Nephron (organoid): Measurements from ENCODE around the gene PCDHAC2.
A peak's percentile ranks its signal among the peaks of the same experiment; 100 is the strongest.

ENCODE experiments used
- H3K27ac Mint-ChIP-seq, 3 experiments: 2 replicates each; pipeline ENCODE4 v1.8.0; 2020; ENCODE audit warnings: mixed read lengths in 3 of 3, mild to moderate bottlenecking in 2 of 3, moderate library complexity in 1 of 3
- H3K27me3 Mint-ChIP-seq: 2 replicates; pipeline ENCODE4 v1.8.0; 2021; ENCODE audit warnings: low read depth, mild to moderate bottlenecking, moderate library complexity, mixed read lengths
- H3K36me3 Mint-ChIP-seq: 2 replicates; pipeline ENCODE4 v1.8.0; 2020; ENCODE audit warnings: low read depth, mixed read lengths
- H3K4me1 Mint-ChIP-seq: 2 replicates; pipeline ENCODE4 v1.8.0; 2020; ENCODE audit warnings: mixed read lengths
- H3K4me3 Mint-ChIP-seq, 3 experiments: 2 replicates each; pipeline ENCODE4 v1.8.0; 2020; ENCODE audit warnings: mild to moderate bottlenecking in 3 of 3, mixed read lengths in 3 of 3, moderate library complexity in 2 of 3
- H3K9me3 Mint-ChIP-seq: 2 replicates; pipeline ENCODE4 v1.8.0; 2020; ENCODE audit warnings: mixed read lengths
- TF ChIP-seq, protein P1 (sequence below), 3 experiments: fragments of 200-600 bp; sonication (generic); IDR thresholded peaks; one replicate each; pipeline ENCODE4 v1.5.0; 2021; ENCODE audit warnings: antibody characterized with exemption in 3 of 3; ENCODE audit not compliant: unreplicated experiment in 3 of 3

The PCDHAC2 gene

GRCh38 chr5:140965905-140966292 lies 377 bp upstream of the PCDHAC2 start:
- H3K4me1 Mint-ChIP-seq = peaks cover 20% of the 10 kb centered on the region
- H3K27ac Mint-ChIP-seq = peak overlapping the region; percentile 4 to 41 (median 7)
- TF ChIP-seq, protein P1, sequence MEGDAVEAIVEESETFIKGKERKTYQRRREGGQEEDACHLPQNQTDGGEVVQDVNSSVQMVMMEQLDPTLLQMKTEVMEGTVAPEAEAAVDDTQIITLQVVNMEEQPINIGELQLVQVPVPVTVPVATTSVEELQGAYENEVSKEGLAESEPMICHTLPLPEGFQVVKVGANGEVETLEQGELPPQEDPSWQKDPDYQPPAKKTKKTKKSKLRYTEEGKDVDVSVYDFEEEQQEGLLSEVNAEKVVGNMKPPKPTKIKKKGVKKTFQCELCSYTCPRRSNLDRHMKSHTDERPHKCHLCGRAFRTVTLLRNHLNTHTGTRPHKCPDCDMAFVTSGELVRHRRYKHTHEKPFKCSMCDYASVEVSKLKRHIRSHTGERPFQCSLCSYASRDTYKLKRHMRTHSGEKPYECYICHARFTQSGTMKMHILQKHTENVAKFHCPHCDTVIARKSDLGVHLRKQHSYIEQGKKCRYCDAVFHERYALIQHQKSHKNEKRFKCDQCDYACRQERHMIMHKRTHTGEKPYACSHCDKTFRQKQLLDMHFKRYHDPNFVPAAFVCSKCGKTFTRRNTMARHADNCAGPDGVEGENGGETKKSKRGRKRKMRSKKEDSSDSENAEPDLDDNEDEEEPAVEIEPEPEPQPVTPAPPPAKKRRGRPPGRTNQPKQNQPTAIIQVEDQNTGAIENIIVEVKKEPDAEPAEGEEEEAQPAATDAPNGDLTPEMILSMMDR (IDR thresholded peaks at IDR 0.05; ENCODE audit: unreplicated experiment in 3 of 3) = no peak
- peaks cover 25% of the 10 kb centered on the region for H3K27me3 Mint-ChIP-seq
- no peaks in the 10 kb centered on the region for H3K9me3 Mint-ChIP-seq
- peak overlapping the region; percentile 87 to 93 (median 88) for H3K4me3 Mint-ChIP-seq
- H3K36me3 Mint-ChIP-seq = no peaks in the 10 kb centered on the region

DNA sequence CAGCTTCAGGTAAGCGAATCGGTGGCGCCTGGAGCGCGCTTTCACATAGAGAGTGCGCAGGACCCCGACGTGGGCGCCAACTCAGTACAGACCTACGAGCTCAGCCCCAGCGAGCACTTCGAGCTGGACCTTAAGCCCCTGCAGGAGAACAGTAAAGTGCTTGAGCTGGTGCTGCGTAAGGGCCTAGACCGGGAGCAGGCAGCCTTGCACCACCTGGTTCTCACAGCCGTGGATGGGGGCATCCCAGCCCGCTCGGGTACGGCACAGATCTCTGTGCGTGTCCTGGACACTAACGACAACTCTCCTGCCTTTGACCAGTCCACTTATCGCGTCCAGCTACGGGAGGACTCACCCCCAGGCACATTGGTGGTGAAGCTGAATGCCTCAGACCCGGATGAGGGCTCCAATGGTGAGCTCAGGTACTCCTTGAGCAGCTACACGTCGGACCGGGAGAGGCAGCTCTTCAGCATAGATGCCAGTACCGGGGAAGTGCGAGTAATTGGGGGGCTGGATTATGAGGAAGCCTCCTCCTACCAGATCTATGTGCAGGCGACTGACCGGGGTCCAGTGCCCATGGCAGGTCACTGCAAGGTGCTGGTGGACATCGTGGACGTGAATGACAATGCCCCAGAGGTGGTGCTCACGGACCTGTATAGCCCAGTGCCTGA lies 1.1 kb downstream of the PCDHAC2 start:
- no peaks in the 10 kb centered on the region for H3K36me3 Mint-ChIP-seq
- TF ChIP-seq, protein P1 (IDR thresholded peaks at IDR 0.05; ENCODE audit: unreplicated experiment in 3 of 3) = no peak
- H3K27ac Mint-ChIP-seq = no peak overlapping the region
- H3K9me3 Mint-ChIP-seq = no peaks in the 10 kb centered on the region
- H3K4me3 Mint-ChIP-seq = peak overlapping the region; percentile 74 to 80 (median 77)
- H3K27me3 Mint-ChIP-seq = peaks cover 25% of the 10 kb centered on the region
- peaks cover 20% of the 10 kb centered on the region for H3K4me1 Mint-ChIP-seq

DNA sequence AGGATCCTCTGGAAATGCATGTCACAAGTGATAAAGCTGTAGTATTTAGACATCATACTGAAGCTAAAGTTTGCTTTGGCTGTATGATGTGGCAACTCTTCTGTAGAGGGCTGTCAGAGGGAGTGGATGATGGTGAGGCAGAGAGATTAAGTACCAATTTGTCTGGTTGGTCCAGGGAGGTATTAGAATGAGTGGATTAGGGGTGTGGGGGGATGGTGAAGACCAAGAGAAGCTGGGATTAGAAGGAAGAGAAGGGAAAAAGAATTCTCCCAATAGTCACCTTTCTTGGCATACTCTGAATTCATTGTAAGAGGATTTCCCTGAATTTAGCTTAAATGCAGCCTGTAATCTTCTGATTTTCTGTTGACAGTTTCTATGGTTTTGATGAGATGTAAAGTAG lies 3.6 kb downstream of the PCDHAC2 start:
- no peak overlapping the region for H3K27ac Mint-ChIP-seq
- H3K4me3 Mint-ChIP-seq = no peak overlapping the region
- TF ChIP-seq, protein P1 (IDR thresholded peaks at IDR 0.05; ENCODE audit: unreplicated experiment in 3 of 3) = no peak
- no peaks in the 10 kb centered on the region for H3K36me3 Mint-ChIP-seq
- peaks cover 22% of the 10 kb centered on the region for H3K27me3 Mint-ChIP-seq
- H3K4me1 Mint-ChIP-seq = peaks cover 13% of the 10 kb centered on the region
- no peaks in the 10 kb centered on the region for H3K9me3 Mint-ChIP-seq

GRCh38 chr5:140973550-140973949 lies 7.3 kb downstream of the PCDHAC2 start:
- Mint-ChIP-seq H3K4me3 (no peak overlapping the region), H3K36me3 (no peaks in the 10 kb centered on the region), H3K27ac (no peak overlapping the region), H3K9me3 (no peaks in the 10 kb centered on the region), H3K27me3 (no peaks in the 10 kb centered on the region), H3K4me1 (peaks cover 13% of the 10 kb centered on the region)
- TF ChIP-seq, protein P1 (IDR thresholded peaks at IDR 0.05; ENCODE audit: unreplicated experiment in 3 of 3) = no peak

- Mint-ChIP-seq H3K27me3 (no peaks in the 10 kb centered on the region), H3K9me3 (no peaks in the 10 kb centered on the region), H3K4me1 (peaks cover 13% of the 10 kb centered on the region), H3K36me3 (no peaks in the 10 kb centered on the region), H3K4me3 (no peak overlapping the region), H3K27ac (peak overlapping the region in 1 of 3 experiments; percentile 42)
- TF ChIP-seq, protein P1 (IDR thresholded peaks at IDR 0.05; ENCODE audit: unreplicated experiment in 3 of 3) = no peak
Measured at GRCh38 chr5:140977003-140977402, 10.7 kb downstream of the PCDHAC2 start.

GRCh38 chr5:140978260-140978659 lies 12.0 kb downstream of the PCDHAC2 start:
- H3K9me3 Mint-ChIP-seq = no peaks in the 10 kb centered on the region
- peaks cover 13% of the 10 kb centered on the region for H3K4me1 Mint-ChIP-seq
- H3K36me3 Mint-ChIP-seq = peaks cover 4% of the 10 kb centered on the region
- TF ChIP-seq, protein P1 (IDR thresholded peaks at IDR 0.05; ENCODE audit: unreplicated experiment in 3 of 3) = no peak
- H3K27ac Mint-ChIP-seq = no peak overlapping the region
- H3K4me3 Mint-ChIP-seq = no peak overlapping the region
- H3K27me3 Mint-ChIP-seq = no peaks in the 10 kb centered on the region
